Caco-2 (cell line): ENCODE data around the gene OR6N1. TPM values are rescaled to one million over a fixed set of nuclear protein-coding genes. Genes with fewer than 3 reads are reported as not detected.

Source experiments
- BruUV-seq: library from RNA; stranded (reverse); fragments of 400-500 nt; replicated peaks from 2 replicates; lab custom pipeline; 2021; lab: Mats Ljungman, UMichigan
- CTCF ChIA-PET: fragments of 300-600 bp; sonication (Branson Sonifier 250); formaldehyde crosslinking; loops from one replicate; lab custom pipeline; 2022; ENCODE audit warnings: antibody characterized with exemption; lab: Charles Lee
- POLR2A ChIA-PET: fragments of 300-600 bp; sonication (Branson Sonifier 250); formaldehyde crosslinking; loops from one replicate; lab custom pipeline; 2022; ENCODE audit warnings: antibody characterized with exemption; lab: Charles Lee
- DNase-seq, 2 experiments: peaks; one replicate each; pipeline versions ENCODE4 v3.0.0 to v3.0.0-alpha.2; 2020 to 2022
- H3K27me3 ChIP-seq: replicated peaks from 2 replicates; pipeline ENCODE4 v1.6.0; 2011; ENCODE audit warnings: low read length; ENCODE audit not compliant: control insufficient read depth, insufficient read depth
- H3K36me3 ChIP-seq: 2 replicates; pipeline ENCODE4 v1.5.1; 2011; ENCODE audit warnings: low read length; ENCODE audit not compliant: control insufficient read depth, insufficient read depth
- H3K4me1 ChIP-seq: fragments of 250-450 bp; sonication (Bioruptor Pico); 2 replicates; pipeline ENCODE4 v1.5.1; 2020; ENCODE audit warnings: mild to moderate bottlenecking
- H3K4me3 ChIP-seq: 2 replicates; pipeline ENCODE4 v1.5.1; 2011; ENCODE audit warnings: low read depth, mild to moderate bottlenecking, control low read depth, low read length
- H3K9me3 ChIP-seq: fragments of 250-450 bp; sonication (Bioruptor Pico); 2 replicates; pipeline ENCODE4 v1.5.1; 2020; ENCODE audit warnings: mild to moderate bottlenecking, moderate library complexity
- H3K27ac Mint-ChIP-seq: one replicate; pipeline ENCODE4 v1.8.0; 2022; ENCODE audit warnings: mixed read lengths; ENCODE audit not compliant: unreplicated experiment
- H3K27me3 Mint-ChIP-seq: one replicate; pipeline ENCODE4 v1.8.0; 2022; ENCODE audit warnings: mixed read lengths; ENCODE audit not compliant: insufficient read depth, unreplicated experiment
- H3K36me3 Mint-ChIP-seq: one replicate; pipeline ENCODE4 v1.8.0; 2022; ENCODE audit warnings: mild to moderate bottlenecking, mixed read lengths; ENCODE audit not compliant: insufficient read depth, unreplicated experiment
- H3K4me1 Mint-ChIP-seq: one replicate; pipeline ENCODE4 v1.8.0; 2022; ENCODE audit warnings: low read depth, mixed read lengths; ENCODE audit not compliant: unreplicated experiment
- H3K4me3 Mint-ChIP-seq: one replicate; pipeline ENCODE4 v1.8.0; 2022; ENCODE audit warnings: mild to moderate bottlenecking, moderate library complexity, mixed read lengths; ENCODE audit not compliant: unreplicated experiment
- H3K9me3 Mint-ChIP-seq: one replicate; pipeline ENCODE4 v1.8.0; 2022; ENCODE audit warnings: mixed read lengths; ENCODE audit not compliant: unreplicated experiment
- intact Hi-C: fragments of 100-400 bp; cut with micrococcal nuclease; formaldehyde crosslinking; loops from one replicate; pipeline ENCODE4 v1.10.0; 2022; ENCODE audit not compliant: unreplicated experiment
- total RNA-seq: library from RNA; stranded (reverse); gene quantifications from 2 replicates; pipeline ENCODE4 v1.2.3, GENCODE V29; 2022
- TF ChIP-seq, protein P1 (sequence below), 2 experiments: fragments of 200-600 bp in 1 of 2; IDR thresholded peaks; 1 replicate in 1 of 2; 2 replicates in 1 of 2; pipeline versions ENCODE4 v1.5.1 to v1.8.0; 2011 to 2022; ENCODE audit warnings: antibody characterized with exemption in 1 of 2, control low read depth in 1 of 2, inconsistent platforms in 1 of 2, low read depth in 1 of 2, low read length in 1 of 2, mild to moderate bottlenecking in 1 of 2, moderate library complexity in 1 of 2; ENCODE audit not compliant: insufficient read depth in 1 of 2, severe bottlenecking in 1 of 2, unreplicated experiment in 1 of 2

Gene OR6N1
- total RNA-seq, 1 experiment from 2014 or later: not detected

GRCh38 chr1:158806916-158807536, 35.0 kb upstream of the OR6N1 start:
- Mint-ChIP-seq H3K9me3 (no peaks in the 10 kb centered on the region), H3K4me3 (no peak overlapping the region), H3K36me3 (no peaks in the 10 kb centered on the region), H3K4me1 (no peaks in the 10 kb centered on the region), H3K27me3 (peaks cover 5% of the 10 kb centered on the region), H3K27ac (no peak overlapping the region)
- H3K4me3 ChIP-seq: no peak overlapping the region
- BruUV-seq: no TSS peak
- H3K36me3 ChIP-seq: no peaks in the 10 kb centered on the region
- ChIA-PET POLR2A (no interaction called here), CTCF (no interaction called here)
- intact Hi-C loops: no loop called here
- no peaks in the 10 kb centered on the region for H3K27me3 ChIP-seq
- DNase-seq: no peak
- no peaks in the 10 kb centered on the region for H3K4me1 ChIP-seq
- no peaks in the 10 kb centered on the region for H3K9me3 ChIP-seq
- TF ChIP-seq, protein P1, sequence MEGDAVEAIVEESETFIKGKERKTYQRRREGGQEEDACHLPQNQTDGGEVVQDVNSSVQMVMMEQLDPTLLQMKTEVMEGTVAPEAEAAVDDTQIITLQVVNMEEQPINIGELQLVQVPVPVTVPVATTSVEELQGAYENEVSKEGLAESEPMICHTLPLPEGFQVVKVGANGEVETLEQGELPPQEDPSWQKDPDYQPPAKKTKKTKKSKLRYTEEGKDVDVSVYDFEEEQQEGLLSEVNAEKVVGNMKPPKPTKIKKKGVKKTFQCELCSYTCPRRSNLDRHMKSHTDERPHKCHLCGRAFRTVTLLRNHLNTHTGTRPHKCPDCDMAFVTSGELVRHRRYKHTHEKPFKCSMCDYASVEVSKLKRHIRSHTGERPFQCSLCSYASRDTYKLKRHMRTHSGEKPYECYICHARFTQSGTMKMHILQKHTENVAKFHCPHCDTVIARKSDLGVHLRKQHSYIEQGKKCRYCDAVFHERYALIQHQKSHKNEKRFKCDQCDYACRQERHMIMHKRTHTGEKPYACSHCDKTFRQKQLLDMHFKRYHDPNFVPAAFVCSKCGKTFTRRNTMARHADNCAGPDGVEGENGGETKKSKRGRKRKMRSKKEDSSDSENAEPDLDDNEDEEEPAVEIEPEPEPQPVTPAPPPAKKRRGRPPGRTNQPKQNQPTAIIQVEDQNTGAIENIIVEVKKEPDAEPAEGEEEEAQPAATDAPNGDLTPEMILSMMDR (IDR thresholded peaks at IDR 0.05; ENCODE audit: insufficient read depth in 1 of 2, low read depth in 1 of 2, low read length in 1 of 2, severe bottlenecking in 1 of 2, unreplicated experiment in 1 of 2): no peak

- H3K27ac Mint-ChIP-seq: no peak overlapping the region
- no peaks in the 10 kb centered on the region for H3K36me3 ChIP-seq
- ChIA-PET CTCF (no interaction called here), POLR2A (no interaction called here)
- H3K4me3 Mint-ChIP-seq: no peak overlapping the region
- H3K27me3 ChIP-seq: no peaks in the 10 kb centered on the region
- no peaks in the 10 kb centered on the region for H3K9me3 Mint-ChIP-seq
- peaks cover 3% of the 10 kb centered on the region for H3K27me3 Mint-ChIP-seq
- intact Hi-C loops: no loop called here
- TF ChIP-seq, protein P1 (IDR thresholded peaks at IDR 0.05; ENCODE audit: insufficient read depth in 1 of 2, low read depth in 1 of 2, low read length in 1 of 2, severe bottlenecking in 1 of 2, unreplicated experiment in 1 of 2): no peak
- no peak overlapping the region for H3K4me3 ChIP-seq
- H3K4me1 ChIP-seq: no peaks in the 10 kb centered on the region
- H3K9me3 ChIP-seq: no peaks in the 10 kb centered on the region
- H3K4me1 Mint-ChIP-seq: no peaks in the 10 kb centered on the region
- no peak for DNase-seq
- BruUV-seq: no TSS peak
- H3K36me3 Mint-ChIP-seq: no peaks in the 10 kb centered on the region
Observed at GRCh38 chr1:158803678-158804077, 31.7 kb upstream of the OR6N1 start.

- no peaks in the 10 kb centered on the region for H3K4me1 Mint-ChIP-seq
- H3K27ac Mint-ChIP-seq: no peak overlapping the region
- no peak for DNase-seq
- TF ChIP-seq, protein P1 (IDR thresholded peaks at IDR 0.05; ENCODE audit: insufficient read depth in 1 of 2, low read depth in 1 of 2, low read length in 1 of 2, severe bottlenecking in 1 of 2, unreplicated experiment in 1 of 2): no peak
- POLR2A ChIA-PET: no interaction called here
- intact Hi-C loops: no loop called here
- CTCF ChIA-PET: no interaction called here
- H3K4me3 Mint-ChIP-seq: no peak overlapping the region
- H3K9me3 Mint-ChIP-seq: no peaks in the 10 kb centered on the region
- H3K9me3 ChIP-seq: no peaks in the 10 kb centered on the region
- H3K27me3 Mint-ChIP-seq: peaks cover 3% of the 10 kb centered on the region
- no TSS peak for BruUV-seq
- H3K4me3 ChIP-seq: no peak overlapping the region
- no peaks in the 10 kb centered on the region for H3K4me1 ChIP-seq
- H3K36me3 Mint-ChIP-seq: no peaks in the 10 kb centered on the region
- no peaks in the 10 kb centered on the region for H3K27me3 ChIP-seq
- no peaks in the 10 kb centered on the region for H3K36me3 ChIP-seq
Observed at GRCh38 chr1:158801396-158801795, 29.4 kb upstream of the OR6N1 start.
